Esophagus squamous epithelium (tissue), 4 donors: Measurements from ENCODE around the gene DMPK.

Source experiments
- POLR2A ChIP-seq, 4 donors: fragments of 450-650 bp; IDR thresholded peaks; one replicate each; pipeline ENCODE4 v1.6.1; 2017; ENCODE audit warnings: antibody characterized with exemption in 4 of 4, mild to moderate bottlenecking in 4 of 4, moderate library complexity in 3 of 4
- TF ChIP-seq, protein P1 (sequence below), 6 experiments: fragments of 450-650 bp in 4 of 6; fragments of 200-600 bp in 2 of 6; sonication (generic) in 2 of 6; IDR thresholded peaks; one replicate each; pipeline ENCODE4 v1.5.1; 2016 to 2019; ENCODE audit warnings: antibody characterized with exemption in 6 of 6, mild to moderate bottlenecking in 4 of 6, moderate library complexity in 4 of 6

GRCh38 chr19:45764475-45764874 lies 17.8 kb downstream of the DMPK start:
- TF ChIP-seq, protein P1, sequence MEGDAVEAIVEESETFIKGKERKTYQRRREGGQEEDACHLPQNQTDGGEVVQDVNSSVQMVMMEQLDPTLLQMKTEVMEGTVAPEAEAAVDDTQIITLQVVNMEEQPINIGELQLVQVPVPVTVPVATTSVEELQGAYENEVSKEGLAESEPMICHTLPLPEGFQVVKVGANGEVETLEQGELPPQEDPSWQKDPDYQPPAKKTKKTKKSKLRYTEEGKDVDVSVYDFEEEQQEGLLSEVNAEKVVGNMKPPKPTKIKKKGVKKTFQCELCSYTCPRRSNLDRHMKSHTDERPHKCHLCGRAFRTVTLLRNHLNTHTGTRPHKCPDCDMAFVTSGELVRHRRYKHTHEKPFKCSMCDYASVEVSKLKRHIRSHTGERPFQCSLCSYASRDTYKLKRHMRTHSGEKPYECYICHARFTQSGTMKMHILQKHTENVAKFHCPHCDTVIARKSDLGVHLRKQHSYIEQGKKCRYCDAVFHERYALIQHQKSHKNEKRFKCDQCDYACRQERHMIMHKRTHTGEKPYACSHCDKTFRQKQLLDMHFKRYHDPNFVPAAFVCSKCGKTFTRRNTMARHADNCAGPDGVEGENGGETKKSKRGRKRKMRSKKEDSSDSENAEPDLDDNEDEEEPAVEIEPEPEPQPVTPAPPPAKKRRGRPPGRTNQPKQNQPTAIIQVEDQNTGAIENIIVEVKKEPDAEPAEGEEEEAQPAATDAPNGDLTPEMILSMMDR (IDR thresholded peaks at IDR 0.05) = no peak
- TF ChIP-seq POLR2A (IDR thresholded peaks at IDR 0.05) = no peak
